ENCODE results near the gene ARSB.

- TF ChIP-seq POLR2A (IDR thresholded peaks at IDR 0.05) (no peak), POLR2AphosphoS5 (IDR thresholded peaks at IDR 0.05) (no peak)
Observed at GRCh38 chr5:78899922-78900362, 85.2 kb downstream of the ARSB start.

Measured in breast epithelium (tissue), 3 donors.